GM18861 (cell line): ENCODE measurements around the gene PLEKHN1.

Experiments used
- ATAC-seq: cut with Tn5 transposase; IDR thresholded peaks from one replicate; pipeline ENCODE4 v1.9.1; 2021; ENCODE audit not compliant: unreplicated experiment

The PLEKHN1 gene

GRCh38 chr1:929712-930632 is 36.3 kb upstream of the PLEKHN1 start:
- ATAC-seq = no peak

GRCh38 chr1:930633-931138 is 35.6 kb upstream of the PLEKHN1 start:
- no peak for ATAC-seq

GRCh38 chr1:931380-932172 is 34.7 kb upstream of the PLEKHN1 start:
- no peak for ATAC-seq

- ATAC-seq = no peak
Observed at GRCh38 chr1:932173-932510, 34.1 kb upstream of the PLEKHN1 start.

GRCh38 chr1:932776-933602 is 33.3 kb upstream of the PLEKHN1 start:
- no peak for ATAC-seq

- no peak for ATAC-seq
Observed at GRCh38 chr1:933603-933940, 32.7 kb upstream of the PLEKHN1 start.

GRCh38 chr1:934991-935750 is 31.1 kb upstream of the PLEKHN1 start:
- ATAC-seq = no peak

GRCh38 chr1:935751-936231 is 30.5 kb upstream of the PLEKHN1 start:
- ATAC-seq = no peak

GRCh38 chr1:936348-937264 is 29.7 kb upstream of the PLEKHN1 start:
- ATAC-seq = no peak

- ATAC-seq = no peak
Observed at GRCh38 chr1:937521-937920, 28.8 kb upstream of the PLEKHN1 start.

GRCh38 chr1:938088-938683 is 28.1 kb upstream of the PLEKHN1 start:
- ATAC-seq = no peak

- ATAC-seq = no peak
Observed at GRCh38 chr1:938711-939489, 27.4 kb upstream of the PLEKHN1 start.

GRCh38 chr1:939511-940106 is 26.7 kb upstream of the PLEKHN1 start:
- ATAC-seq = no peak

- no peak for ATAC-seq
Observed at GRCh38 chr1:940107-941014, 25.9 kb upstream of the PLEKHN1 start.

- ATAC-seq = no peak
Observed at GRCh38 chr1:941015-941587, 25.2 kb upstream of the PLEKHN1 start.
